GM23248 (cell line): ENCODE data around the gene ZNF862. TPM values are rescaled to one million over a fixed set of nuclear protein-coding genes. Genes with fewer than 3 reads are reported as not detected.

ENCODE experiments used
- DNase-seq: peaks from one replicate; pipeline ENCODE4 v3.0.0-alpha.2; 2015
- H2AFZ ChIP-seq: fragments of 200-600 bp; sonication (generic); 2 replicates; pipeline ENCODE4 v1.6.1; 2016; ENCODE audit warnings: antibody characterized with exemption
- H3F3A ChIP-seq: fragments of 200-600 bp; sonication (generic); 2 replicates; pipeline ENCODE4 v1.6.1; 2016; ENCODE audit warnings: mild to moderate bottlenecking, antibody characterized with exemption, mixed run types; ENCODE audit not compliant: insufficient read depth
- H3K27ac ChIP-seq: fragments of 200-600 bp; sonication (generic); 2 replicates; pipeline ENCODE4 v1.5.1; 2016; ENCODE audit warnings: mild to moderate bottlenecking
- H3K27me3 ChIP-seq: fragments of 200-600 bp; sonication (generic); replicated peaks from 2 replicates; pipeline ENCODE4 v1.6.1; 2016; ENCODE audit warnings: mild to moderate bottlenecking; ENCODE audit not compliant: insufficient read depth
- H3K36me3 ChIP-seq: fragments of 200-600 bp; sonication (generic); 2 replicates; pipeline ENCODE4 v1.6.1; 2016; ENCODE audit warnings: low read depth, mild to moderate bottlenecking
- H3K4me1 ChIP-seq: fragments of 200-600 bp; sonication (generic); 2 replicates; pipeline ENCODE4 v1.6.1; 2016; ENCODE audit warnings: mild to moderate bottlenecking; ENCODE audit not compliant: insufficient read depth
- H3K4me2 ChIP-seq: fragments of 200-600 bp; sonication (generic); one replicate; pipeline ENCODE4 v1.6.1; 2016; ENCODE audit warnings: mild to moderate bottlenecking; ENCODE audit not compliant: unreplicated experiment
- H3K4me3 ChIP-seq: fragments of 200-600 bp; sonication (generic); 2 replicates; pipeline ENCODE4 v1.5.1; 2016; ENCODE audit warnings: mild to moderate bottlenecking
- H3K79me2 ChIP-seq: fragments of 200-600 bp; sonication (generic); 2 replicates; pipeline ENCODE4 v1.6.1; 2016; ENCODE audit warnings: mild to moderate bottlenecking; ENCODE audit not compliant: insufficient read depth
- H3K9ac ChIP-seq: fragments of 200-600 bp; sonication (generic); 2 replicates; pipeline ENCODE4 v1.6.1; 2016; ENCODE audit warnings: mild to moderate bottlenecking
- H3K9me2 ChIP-seq: fragments of 200-600 bp; sonication (generic); 2 replicates; pipeline ENCODE4 v1.6.1; 2016; ENCODE audit warnings: mixed run types, mild to moderate bottlenecking, moderate library complexity; ENCODE audit not compliant: insufficient read depth
- H3K9me3 ChIP-seq: fragments of 200-600 bp; sonication (generic); one replicate; pipeline ENCODE4 v1.6.1; 2017; ENCODE audit warnings: low read depth
- H4K20me1 ChIP-seq: fragments of 200-600 bp; sonication (generic); 2 replicates; pipeline ENCODE4 v1.6.0; 2016; ENCODE audit not compliant: insufficient read depth
- EZH2 ChIP-seq: fragments of 200-600 bp; sonication (generic); IDR thresholded peaks from 2 replicates; pipeline ENCODE4 v1.6.1; 2018; ENCODE audit warnings: antibody characterized with exemption, mild to moderate bottlenecking; ENCODE audit not compliant: insufficient read depth, poor library complexity, severe bottlenecking
- EZH2phosphoT487 ChIP-seq: fragments of 200-600 bp; sonication (generic); IDR thresholded peaks from 2 replicates; pipeline ENCODE4 v1.6.1; 2018; ENCODE audit warnings: antibody characterized with exemption, moderate library complexity, mild to moderate bottlenecking, low read depth; ENCODE audit not compliant: insufficient read depth
- WGBS, 2 experiments: methylation state at CpG; one replicate each; pipeline ENCODE4 v1.1.6; 2015 to 2017; ENCODE audit warnings: low lambda C conversion rate in 2 of 2, low coverage in 1 of 2; ENCODE audit errors: missing lambda C conversion rate in 2 of 2; 5-methylcytosine and 5-hydroxymethylcytosine counted together
- in situ Hi-C: fragments of 300-500 bp; cut with MboI; formaldehyde crosslinking; loops from 2 replicates; pipeline ENCODE4 v1.15.0; 2020
- polyA plus RNA-seq: library from polyadenylated mRNA; unstranded; fragments of >200 nt; fragmentation: Nextera tagmentation; extraction: Ambion mirVana; gene quantifications from 2 replicates; pipeline ENCODE4 v1.2.1, GENCODE V29; 2016
- total RNA-seq: library from RNA; depleted of rRNA; stranded (reverse); fragments of >200 nt; shearing (Covaris generic); gene quantifications from 2 replicates; pipeline ENCODE4 v1.2.3, GENCODE V29; 2014

The ZNF862 gene
- total and polyA plus RNA-seq, 2 experiments from 2014 or later, result 3.5 to 9.7 TPM

DNA sequence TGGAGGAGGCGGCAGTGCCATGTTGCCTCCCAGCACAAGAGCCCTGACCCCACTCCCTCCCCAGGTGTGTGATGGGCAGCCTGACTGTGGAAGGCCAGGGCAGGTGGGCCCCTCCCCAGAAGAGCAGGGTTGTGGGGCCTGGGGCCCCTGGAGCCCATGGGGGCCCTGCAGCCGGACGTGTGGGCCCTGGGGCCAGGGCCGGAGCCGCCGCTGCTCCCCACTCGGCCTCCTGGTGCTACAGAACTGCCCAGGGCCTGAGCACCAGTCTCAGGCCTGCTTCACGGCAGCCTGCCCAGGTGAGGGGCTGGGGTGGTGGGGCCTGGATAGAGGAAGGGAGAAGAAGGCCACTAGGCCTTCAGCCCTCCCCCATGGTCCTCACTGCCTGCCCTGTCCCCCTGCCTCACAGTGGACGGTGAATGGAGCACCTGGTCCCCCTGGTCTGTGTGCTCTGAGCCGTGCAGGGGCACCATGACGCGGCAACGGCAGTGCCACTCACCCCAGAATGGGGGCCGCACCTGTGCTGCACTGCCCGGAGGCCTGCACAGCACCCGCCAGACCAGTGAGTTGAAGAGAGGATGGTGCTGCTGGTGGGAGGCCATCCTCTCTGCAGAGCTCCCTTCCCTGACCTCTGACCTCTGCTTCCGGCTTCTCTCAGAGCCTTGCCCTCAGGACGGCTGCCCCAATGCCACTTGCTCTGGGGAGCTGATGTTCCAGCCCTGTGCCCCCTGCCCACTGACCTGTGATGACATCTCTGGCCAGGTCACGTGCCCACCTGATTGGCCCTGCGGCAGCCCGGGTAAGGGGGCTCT lies 46.6 kb upstream of the ZNF862 start:
- 74 to 75% methylated on average over 19 to 21 of the region's 21 CpGs for WGBS, 2 experiments
- no peak overlapping the region for H3K4me2 ChIP-seq
- H3K27me3 ChIP-seq, result peaks cover 42% of the 10 kb centered on the region
- DNase-seq, result no peak
- no peak overlapping the region for H3K4me3 ChIP-seq
- no peaks in the 10 kb centered on the region for H3K79me2 ChIP-seq
- H3K9me2 ChIP-seq, result no peaks in the 10 kb centered on the region
- no peak overlapping the region for H3K27ac ChIP-seq
- H3K9me3 ChIP-seq, result no peaks in the 10 kb centered on the region
- no peaks in the 10 kb centered on the region for H4K20me1 ChIP-seq
- in situ Hi-C loops, result no loop called here
- H3K36me3 ChIP-seq, result no peaks in the 10 kb centered on the region
- H2AFZ ChIP-seq, result no peak overlapping the region
- no peak for TF ChIP-seq EZH2phosphoT487
- no peak for TF ChIP-seq EZH2
- no peaks in the 10 kb centered on the region for H3F3A ChIP-seq
- H3K9ac ChIP-seq, result no peak overlapping the region
- H3K4me1 ChIP-seq, result no peaks in the 10 kb centered on the region

- no peak overlapping the region for H3K9ac ChIP-seq
- H3K27me3 ChIP-seq, result peaks cover 36% of the 10 kb centered on the region
- H3K36me3 ChIP-seq, result no peaks in the 10 kb centered on the region
- H3K79me2 ChIP-seq, result no peaks in the 10 kb centered on the region
- no peak overlapping the region for H3K4me3 ChIP-seq
- H3K4me1 ChIP-seq, result no peaks in the 10 kb centered on the region
- no peaks in the 10 kb centered on the region for H3F3A ChIP-seq
- H3K9me2 ChIP-seq, result no peaks in the 10 kb centered on the region
- no peaks in the 10 kb centered on the region for H4K20me1 ChIP-seq
- no peak overlapping the region for H3K4me2 ChIP-seq
- WGBS, 2 experiments, result 56 to 64% methylated on average over 15 of the region's 15 CpGs
- no peak overlapping the region for H2AFZ ChIP-seq
- in situ Hi-C loops, result no loop called here
- H3K9me3 ChIP-seq, result no peaks in the 10 kb centered on the region
- no peak overlapping the region for H3K27ac ChIP-seq
- TF ChIP-seq EZH2, result no peak
- no peak for TF ChIP-seq EZH2phosphoT487
- DNase-seq, result no peak
Measured at GRCh38 chr7:149792220-149792595, 46.0 kb upstream of the ZNF862 start.

DNA sequence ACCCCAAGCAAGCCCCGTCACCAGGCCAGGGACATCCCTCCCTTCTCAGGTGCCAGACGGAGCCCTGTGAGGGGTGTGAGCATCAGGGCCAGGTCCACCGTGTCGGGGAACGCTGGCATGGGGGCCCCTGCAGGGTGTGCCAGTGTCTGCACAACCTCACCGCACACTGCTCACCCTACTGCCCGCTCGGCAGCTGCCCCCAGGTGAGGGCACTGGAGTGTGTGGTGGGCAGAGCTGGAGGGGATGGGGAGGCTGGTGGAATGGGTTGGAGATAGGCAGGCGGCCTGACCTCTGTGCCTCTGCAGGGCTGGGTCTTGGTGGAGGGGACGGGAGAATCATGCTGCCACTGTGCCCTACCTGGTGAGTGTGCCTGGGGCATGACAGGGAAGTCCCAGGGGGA lies 44.9 kb upstream of the ZNF862 start:
- Histone ChIP-seq H3K9ac (no peak overlapping the region), H3K36me3 (no peaks in the 10 kb centered on the region), H4K20me1 (no peaks in the 10 kb centered on the region), H2AFZ (no peak overlapping the region), H3K4me3 (no peak overlapping the region), H3K27me3 (peaks cover 27% of the 10 kb centered on the region), H3K4me1 (no peaks in the 10 kb centered on the region), H3K4me2 (no peak overlapping the region), H3F3A (no peaks in the 10 kb centered on the region), H3K9me2 (no peaks in the 10 kb centered on the region), H3K79me2 (no peaks in the 10 kb centered on the region), H3K9me3 (no peaks in the 10 kb centered on the region), H3K27ac (no peak overlapping the region)
- TF ChIP-seq EZH2phosphoT487 (no peak), EZH2 (no peak)
- WGBS, 2 experiments, result 42 to 51% methylated on average over 9 to 10 of the region's 10 CpGs
- no peak for DNase-seq
- in situ Hi-C loops, result no loop called here

GRCh38 chr7:149794661-149795060 lies 43.5 kb upstream of the ZNF862 start:
- Histone ChIP-seq H4K20me1 (no peaks in the 10 kb centered on the region), H3K27ac (no peak overlapping the region), H3K9ac (no peak overlapping the region), H3K79me2 (no peaks in the 10 kb centered on the region), H3F3A (no peaks in the 10 kb centered on the region), H3K27me3 (peaks cover 22% of the 10 kb centered on the region), H3K4me1 (no peaks in the 10 kb centered on the region), H3K4me3 (no peak overlapping the region), H3K9me3 (no peaks in the 10 kb centered on the region), H3K4me2 (no peak overlapping the region), H2AFZ (no peak overlapping the region), H3K36me3 (no peaks in the 10 kb centered on the region), H3K9me2 (no peaks in the 10 kb centered on the region)
- TF ChIP-seq EZH2phosphoT487 (no peak), EZH2 (no peak)
- in situ Hi-C loops, result no loop called here
- DNase-seq, result no peak
- 5 to 13% methylated on average over 6 of the region's 6 CpGs for WGBS, 2 experiments

DNA sequence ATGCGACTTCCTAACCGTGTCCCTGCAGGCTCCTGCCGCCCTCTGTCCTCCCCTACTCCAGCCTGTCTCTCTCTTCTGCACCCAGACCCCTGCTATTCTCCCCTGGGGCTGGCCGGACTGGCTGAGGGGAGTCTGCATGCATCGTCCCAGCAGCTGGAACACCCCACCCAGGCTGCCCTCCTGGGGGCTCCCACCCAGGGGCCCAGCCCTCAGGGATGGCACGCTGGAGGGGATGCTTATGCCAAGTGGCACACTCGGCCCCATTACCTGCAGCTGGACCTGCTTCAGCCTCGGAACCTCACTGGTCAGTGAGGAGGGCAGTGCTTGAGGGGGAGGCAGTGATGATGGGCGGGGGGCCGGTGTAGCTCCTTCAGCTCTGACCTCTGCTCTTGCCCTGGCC lies 43.0 kb upstream of the ZNF862 start:
- Histone ChIP-seq H3K4me2 (no peak overlapping the region), H4K20me1 (no peaks in the 10 kb centered on the region), H3K9me2 (no peaks in the 10 kb centered on the region), H3K4me3 (no peak overlapping the region), H3K27me3 (peaks cover 19% of the 10 kb centered on the region; the same call in 1 of the 2 replicates), H3K79me2 (no peaks in the 10 kb centered on the region), H2AFZ (no peak overlapping the region), H3K36me3 (no peaks in the 10 kb centered on the region), H3F3A (no peaks in the 10 kb centered on the region), H3K9ac (no peak overlapping the region), H3K27ac (no peak overlapping the region), H3K9me3 (no peaks in the 10 kb centered on the region), H3K4me1 (no peaks in the 10 kb centered on the region)
- no peak for TF ChIP-seq EZH2phosphoT487
- TF ChIP-seq EZH2, result no peak
- no peak for DNase-seq
- WGBS, 2 experiments, result 44 to 50% methylated on average over 9 to 10 of the region's 10 CpGs
- in situ Hi-C loops, result no loop called here
